Middle frontal gyrus (tissue), 1 donor: ENCODE data around the gene SUCLG2.

Source experiments
- DNase-seq: peaks from one replicate; pipeline ENCODE4 v3.0.0-alpha.2; 2015; ENCODE audit warnings: low spot score; ENCODE audit errors: extremely low spot score

Gene SUCLG2

DNA sequence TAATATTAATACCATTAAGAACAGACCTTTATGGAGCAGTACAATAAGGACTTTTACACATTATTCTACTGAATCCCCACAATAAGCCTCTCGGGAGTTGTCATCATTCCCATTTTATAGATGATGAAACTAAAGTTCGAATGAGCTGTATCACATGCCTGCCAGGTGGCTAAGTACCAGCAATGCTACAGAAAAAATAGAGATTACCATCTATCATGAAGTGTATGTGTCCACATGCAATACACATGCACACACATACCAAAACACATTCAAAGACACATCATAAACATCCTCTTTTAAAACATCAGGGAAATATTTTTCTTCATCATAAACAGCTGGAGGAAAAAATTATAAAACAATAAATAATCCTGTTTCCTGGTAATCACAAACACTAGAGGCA is 136.6 kb downstream of the SUCLG2 start:
- DNase-seq, result no peak

DNA sequence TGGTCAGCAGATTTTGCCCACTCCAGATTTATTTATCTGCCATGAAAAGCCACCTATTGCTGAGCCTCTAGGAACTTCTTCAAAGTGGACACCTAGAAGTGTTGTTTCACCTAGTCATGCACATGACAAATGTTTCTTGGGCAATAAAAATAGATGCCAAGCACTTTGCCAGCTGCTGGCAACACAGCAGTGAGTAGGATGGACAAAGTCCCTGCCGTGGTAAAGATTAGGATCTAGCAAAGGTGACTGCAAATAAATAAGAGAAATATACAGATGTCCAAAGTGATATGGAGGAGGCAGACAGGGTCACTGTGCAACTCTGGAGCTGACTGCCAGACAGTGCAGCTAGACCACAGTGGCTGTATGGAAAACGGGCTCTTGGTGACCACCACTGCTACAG is 137.9 kb downstream of the SUCLG2 start:
- DNase-seq, result no peak

DNA sequence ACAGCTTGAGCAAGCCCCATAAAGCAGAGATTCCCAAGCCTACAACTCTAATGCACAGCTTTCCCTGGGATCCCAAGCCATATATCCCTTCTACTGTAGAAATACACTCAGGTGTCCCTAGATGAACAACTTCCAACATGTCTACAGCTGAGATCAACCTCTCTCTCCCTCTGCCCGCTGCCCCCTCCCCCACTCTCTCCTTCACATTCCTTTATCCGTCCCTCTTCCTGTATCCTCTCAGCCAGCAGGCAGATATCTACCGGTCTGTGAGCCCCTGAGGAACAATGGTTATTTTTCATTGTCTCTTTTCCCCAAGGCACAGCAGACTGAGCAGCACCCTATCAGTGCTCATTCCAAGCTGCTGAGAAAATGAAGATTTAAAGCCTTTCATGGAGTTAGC is 138.6 kb downstream of the SUCLG2 start:
- no peak for DNase-seq

DNA sequence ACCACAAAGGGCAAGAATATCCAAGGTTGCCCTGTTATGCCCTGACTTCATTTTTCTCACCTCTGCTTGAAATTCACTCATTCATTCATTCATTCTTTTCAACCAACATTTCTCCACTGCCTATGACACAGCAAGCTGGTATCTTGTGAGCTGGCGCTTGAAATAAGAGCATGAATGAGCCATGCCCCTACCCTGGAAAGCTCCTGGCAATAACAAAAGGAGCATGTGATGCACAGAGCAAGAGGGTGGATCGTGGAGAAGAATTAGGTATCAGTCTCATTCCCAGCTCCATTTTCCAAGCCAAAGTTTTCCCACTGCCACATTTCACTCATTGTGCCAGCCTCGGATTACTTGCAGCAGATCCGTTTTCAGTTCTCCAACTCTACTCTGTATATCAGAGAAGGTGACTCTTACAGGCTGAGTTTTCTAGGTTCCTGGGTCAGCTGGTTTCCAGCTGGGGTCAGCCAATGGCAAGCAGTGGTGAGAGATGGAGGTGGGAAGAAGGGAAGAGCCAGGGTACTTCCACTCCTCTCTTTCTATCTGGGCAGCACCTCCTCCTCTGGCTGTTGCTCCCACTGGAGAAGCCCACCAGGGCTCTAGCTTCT is 144.8 kb downstream of the SUCLG2 start:
- no peak for DNase-seq

- no peak for DNase-seq
Observed at GRCh38 chr3:67507584-67507983, 146.8 kb downstream of the SUCLG2 start.

DNA sequence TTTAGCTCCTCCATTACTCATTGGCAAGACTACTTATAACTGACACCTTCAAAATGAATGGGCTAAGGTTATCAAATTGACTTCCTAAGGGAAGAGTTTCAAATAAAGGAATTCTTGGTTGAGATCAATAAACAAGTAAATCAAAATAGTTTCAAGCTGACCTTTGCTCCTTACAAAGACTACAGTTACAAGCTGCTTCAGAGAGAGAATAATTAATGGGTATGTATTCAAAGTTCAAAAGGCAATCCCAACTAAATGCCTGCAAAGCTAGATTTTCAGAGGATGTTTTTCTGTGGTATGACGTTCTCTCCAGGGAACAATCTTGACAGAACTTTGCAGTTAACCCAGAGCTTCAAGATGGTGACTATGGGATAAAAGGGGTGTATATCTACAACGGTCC is 153.7 kb downstream of the SUCLG2 start:
- no peak for DNase-seq

- DNase-seq, result no peak
Observed at GRCh38 chr3:67497746-67498145, 156.7 kb downstream of the SUCLG2 start.

GRCh38 chr3:67495751-67496150 is 158.7 kb downstream of the SUCLG2 start:
- DNase-seq, result no peak

GRCh38 chr3:67493808-67494207 is 160.6 kb downstream of the SUCLG2 start:
- DNase-seq, result no peak

DNA sequence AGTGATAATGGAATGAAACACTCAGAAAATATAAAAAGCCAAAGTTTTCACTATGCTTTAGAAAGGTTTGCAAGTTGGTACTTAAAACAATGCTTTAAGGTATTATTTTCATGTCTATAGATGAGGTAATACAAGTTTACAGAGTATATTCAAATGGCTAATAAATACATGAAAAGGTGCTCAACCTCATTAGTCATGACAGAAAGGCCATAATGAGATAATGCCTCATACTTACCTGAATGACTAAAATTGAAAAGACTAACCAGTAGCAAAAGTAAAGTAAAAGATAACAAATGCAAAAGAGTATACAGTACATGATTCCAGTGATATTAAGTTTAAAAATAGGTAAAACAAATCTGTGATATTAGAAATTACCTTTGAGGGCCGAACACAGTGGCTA is 163.8 kb downstream of the SUCLG2 start:
- no peak for DNase-seq

GRCh38 chr3:67489816-67490215 is 164.6 kb downstream of the SUCLG2 start:
- no peak for DNase-seq

DNA sequence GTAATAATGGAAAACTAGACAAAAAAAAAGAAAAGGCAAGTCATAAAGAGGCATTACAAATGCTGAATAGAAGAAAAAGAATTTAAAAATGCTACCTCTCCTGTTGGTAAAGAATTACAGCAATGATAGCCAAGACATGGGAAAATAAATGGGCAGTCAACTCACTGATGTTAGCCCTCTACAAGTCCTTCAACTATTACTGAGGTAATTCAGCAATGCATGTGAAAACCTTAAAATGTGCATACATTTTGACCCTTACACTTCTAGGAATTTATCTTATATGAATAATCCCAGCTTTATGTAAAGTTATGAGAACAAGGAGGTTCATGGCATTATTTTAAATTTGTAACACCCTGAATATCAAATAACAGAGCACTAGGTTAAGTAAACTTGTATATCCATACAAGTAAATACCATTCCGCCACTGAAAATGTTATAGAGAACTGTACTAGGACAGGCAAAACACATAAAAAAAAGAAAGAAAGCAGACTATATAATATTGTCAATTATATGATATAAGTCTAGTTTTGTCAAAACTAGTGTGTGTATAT is 166.8 kb downstream of the SUCLG2 start:
- DNase-seq, result no peak

DNA sequence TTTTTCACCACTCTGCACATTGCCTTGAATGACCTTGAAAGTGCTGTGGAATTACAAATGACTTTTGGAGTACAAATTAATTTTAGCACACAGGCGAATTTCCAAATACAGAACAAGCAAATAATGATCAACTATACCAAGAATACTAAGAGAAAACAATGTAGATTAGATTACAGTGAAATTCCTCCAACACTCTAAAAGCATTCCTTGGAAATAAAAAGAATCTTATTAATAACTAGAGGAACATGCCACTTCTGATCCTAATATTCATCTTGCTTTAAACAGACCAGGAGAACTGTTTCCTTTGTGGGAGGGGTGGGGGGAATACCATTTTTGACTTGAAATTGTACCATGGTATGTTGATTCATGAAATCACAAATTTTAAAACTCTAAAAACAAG is 167.5 kb downstream of the SUCLG2 start:
- DNase-seq, result no peak

DNA sequence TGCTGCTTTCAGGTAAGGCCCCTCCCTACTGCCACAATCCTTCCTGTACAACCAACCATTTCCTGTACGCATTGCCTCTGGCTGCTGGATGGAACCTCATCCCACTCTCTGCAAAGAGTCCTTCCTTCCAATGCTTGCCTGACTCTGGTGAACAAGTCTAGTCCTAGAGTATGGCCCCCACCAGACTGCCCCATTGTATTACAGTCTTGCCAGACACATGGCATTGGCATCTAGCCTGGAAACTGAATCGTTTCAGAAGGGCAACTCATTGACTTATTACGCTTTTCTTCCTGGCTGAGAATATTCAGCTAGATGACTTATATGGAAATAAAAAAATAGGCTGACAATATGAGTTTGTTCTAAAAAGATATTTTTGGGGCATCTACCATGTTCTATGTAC is 170.3 kb downstream of the SUCLG2 start:
- no peak for DNase-seq

DNA sequence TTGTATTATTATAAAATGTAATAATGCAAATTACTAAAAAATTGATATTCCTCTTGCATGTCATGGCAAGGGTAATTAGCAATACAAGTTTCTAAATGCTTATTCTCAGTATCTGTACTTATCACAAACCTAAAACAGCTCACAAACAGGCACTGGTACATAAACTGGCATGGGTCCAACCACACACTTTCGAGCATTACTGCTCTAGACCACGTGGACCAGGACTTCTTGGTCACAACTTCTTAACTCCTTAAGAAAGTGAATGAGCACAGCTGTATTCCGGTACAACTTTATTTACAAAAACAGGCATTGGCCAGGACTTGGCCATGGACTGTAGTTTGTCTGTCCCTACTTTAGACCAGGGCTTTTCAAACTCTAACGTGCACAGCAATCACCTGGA is 173.3 kb downstream of the SUCLG2 start:
- DNase-seq, result no peak

DNA sequence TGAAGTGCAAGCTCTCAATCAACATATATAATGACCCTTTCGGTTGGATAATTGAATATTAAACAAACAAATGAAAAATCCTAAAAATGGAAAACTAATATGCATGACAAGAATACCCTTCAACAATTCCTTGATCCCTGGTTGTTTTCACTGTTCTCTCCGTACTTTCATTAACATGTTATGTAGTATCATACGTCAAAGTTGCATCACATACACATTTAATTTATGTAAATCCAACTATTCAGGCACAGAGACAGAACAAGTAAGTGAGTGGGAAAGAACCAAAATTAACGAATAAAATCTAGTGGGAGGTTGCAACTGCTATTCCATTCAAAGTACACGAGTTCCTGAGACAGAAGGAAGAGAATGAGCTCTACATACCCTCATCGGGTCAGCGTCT is 176.0 kb downstream of the SUCLG2 start:
- DNase-seq, result no peak

- DNase-seq, result no peak
Observed at GRCh38 chr3:67474311-67474710, 180.1 kb downstream of the SUCLG2 start.

DNA sequence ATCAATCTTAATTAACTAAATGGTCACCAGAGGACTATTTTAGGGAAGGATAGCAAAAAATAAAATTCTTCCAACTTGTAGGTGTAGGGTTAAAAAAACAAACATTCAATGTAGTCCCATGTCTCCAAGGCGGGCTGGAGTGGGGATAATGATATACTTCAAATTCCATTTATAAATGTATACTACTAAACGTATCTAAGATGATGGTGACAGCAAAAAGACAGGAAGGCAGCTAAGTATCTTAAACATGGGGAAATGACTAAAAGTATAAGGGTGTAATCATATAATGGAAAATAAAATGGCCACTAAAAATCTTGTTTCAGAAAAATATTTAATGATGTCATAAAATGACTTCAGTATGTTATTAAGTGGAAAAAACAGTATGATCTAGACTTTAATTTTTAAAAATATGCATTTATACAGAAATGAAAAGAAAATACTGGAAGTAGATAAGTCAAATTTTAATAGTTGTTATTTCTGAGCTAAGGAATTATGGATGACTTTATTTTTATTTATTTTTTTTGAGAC is 181.7 kb downstream of the SUCLG2 start:
- no peak for DNase-seq

DNA sequence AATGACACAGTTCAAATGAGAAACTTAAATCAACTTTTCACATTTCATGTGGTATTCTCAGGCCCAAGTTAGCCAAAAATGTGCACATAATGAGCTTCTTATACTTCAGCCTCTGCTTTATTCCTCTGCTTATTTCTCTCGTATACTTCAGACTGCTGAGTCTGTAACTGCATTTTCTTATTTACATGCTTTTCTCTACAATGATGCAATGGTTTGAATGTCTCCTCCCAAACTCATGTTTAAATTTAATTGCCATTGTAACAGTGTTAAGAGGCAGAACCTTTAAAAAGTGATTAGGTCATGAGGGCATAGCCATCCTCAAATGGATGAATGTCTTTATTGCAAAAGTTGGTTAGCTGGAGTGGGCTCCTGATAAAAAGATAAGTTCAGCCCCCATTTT is 184.2 kb downstream of the SUCLG2 start:
- DNase-seq, result no peak

DNA sequence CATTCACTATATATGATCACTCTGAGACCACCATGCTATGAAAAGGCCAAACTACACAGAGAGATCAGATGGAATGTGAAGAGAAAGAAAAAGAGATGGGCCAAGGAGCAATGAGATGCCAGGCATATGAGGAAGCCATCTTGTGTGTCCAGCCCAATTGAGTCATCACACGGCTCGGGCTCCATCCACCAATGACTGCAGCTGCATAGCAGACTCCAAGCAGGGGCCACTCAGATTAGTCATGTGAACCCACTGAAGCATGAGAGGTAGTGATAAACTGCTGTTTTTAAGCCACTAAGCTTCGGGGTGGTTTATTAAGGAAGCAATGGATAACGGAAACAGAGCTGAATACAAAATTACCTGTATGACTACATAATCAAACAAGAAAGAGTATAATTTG is 185.9 kb downstream of the SUCLG2 start:
- no peak for DNase-seq

- DNase-seq, result no peak
Observed at GRCh38 chr3:67463656-67464055, 190.8 kb downstream of the SUCLG2 start.

GRCh38 chr3:67462187-67462586 is 192.2 kb downstream of the SUCLG2 start:
- DNase-seq, result no peak

DNA sequence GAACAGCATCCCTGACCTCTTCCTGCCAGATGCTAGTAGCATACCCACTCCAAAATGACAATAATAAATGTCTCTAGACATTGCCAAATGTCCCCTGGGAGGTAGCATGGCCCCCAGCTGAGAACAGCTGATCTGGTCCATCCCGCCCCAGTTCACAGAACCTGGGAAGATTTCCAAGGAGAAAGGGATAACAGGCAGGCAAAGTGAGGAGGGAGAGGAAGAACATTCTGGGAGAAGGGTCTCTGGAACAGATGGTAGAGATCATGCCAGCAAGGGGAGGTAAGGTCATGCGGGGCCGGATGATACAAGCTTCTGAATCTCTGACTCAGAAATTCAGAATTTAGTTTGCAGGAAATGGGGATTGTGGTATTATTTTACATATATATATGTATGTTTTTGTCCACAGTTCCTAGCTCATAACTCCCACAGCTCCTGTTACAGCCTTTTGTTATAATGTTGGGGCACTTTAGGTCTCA is 192.7 kb downstream of the SUCLG2 start:
- no peak for DNase-seq
